SJCRH30 (cell line): ENCODE results near the gene SLCO4A1. TPM values are rescaled to one million over a fixed set of nuclear protein-coding genes. Genes with fewer than 3 reads are reported as not detected.

Experiments used
- DNase-seq, 2 experiments: peaks; one replicate each; pipeline ENCODE4 v3.0.0-alpha.2; 2015 to 2020
- H3K27ac ChIP-seq: fragments of 250-450 bp; sonication (Bioruptor Pico); 2 replicates; pipeline ENCODE4 v1.5.1; 2020; ENCODE audit warnings: mild to moderate bottlenecking, moderate library complexity
- H3K27me3 ChIP-seq: fragments of 250-450 bp; sonication (Bioruptor Pico); 2 replicates; pipeline ENCODE4 v1.5.1; 2020; ENCODE audit warnings: mild to moderate bottlenecking, moderate library complexity
- H3K36me3 ChIP-seq: fragments of 250-450 bp; sonication (Bioruptor Pico); 2 replicates; pipeline ENCODE4 v1.5.1; 2020; ENCODE audit warnings: mild to moderate bottlenecking, moderate library complexity
- H3K4me1 ChIP-seq: fragments of 250-450 bp; sonication (Bioruptor Pico); 2 replicates; pipeline ENCODE4 v1.5.1; 2020; ENCODE audit warnings: mild to moderate bottlenecking, moderate library complexity
- H3K4me3 ChIP-seq: fragments of 250-450 bp; sonication (Bioruptor Pico); 2 replicates; pipeline ENCODE4 v1.5.1; 2020; ENCODE audit warnings: mild to moderate bottlenecking, moderate library complexity
- H3K9me3 ChIP-seq: fragments of 250-450 bp; sonication (Bioruptor Pico); replicated peaks from 2 replicates; pipeline ENCODE4 v1.5.1; 2020; ENCODE audit warnings: mild to moderate bottlenecking, moderate library complexity
- total RNA-seq: library from RNA; depleted of rRNA; stranded (reverse); fragments of >200 nt; shearing (Covaris generic); gene quantifications from 2 replicates; pipeline ENCODE4 v1.2.3, GENCODE V29; 2014

Gene SLCO4A1
- total RNA-seq, 1 experiment from 2014 or later, result 3.9 TPM

DNA sequence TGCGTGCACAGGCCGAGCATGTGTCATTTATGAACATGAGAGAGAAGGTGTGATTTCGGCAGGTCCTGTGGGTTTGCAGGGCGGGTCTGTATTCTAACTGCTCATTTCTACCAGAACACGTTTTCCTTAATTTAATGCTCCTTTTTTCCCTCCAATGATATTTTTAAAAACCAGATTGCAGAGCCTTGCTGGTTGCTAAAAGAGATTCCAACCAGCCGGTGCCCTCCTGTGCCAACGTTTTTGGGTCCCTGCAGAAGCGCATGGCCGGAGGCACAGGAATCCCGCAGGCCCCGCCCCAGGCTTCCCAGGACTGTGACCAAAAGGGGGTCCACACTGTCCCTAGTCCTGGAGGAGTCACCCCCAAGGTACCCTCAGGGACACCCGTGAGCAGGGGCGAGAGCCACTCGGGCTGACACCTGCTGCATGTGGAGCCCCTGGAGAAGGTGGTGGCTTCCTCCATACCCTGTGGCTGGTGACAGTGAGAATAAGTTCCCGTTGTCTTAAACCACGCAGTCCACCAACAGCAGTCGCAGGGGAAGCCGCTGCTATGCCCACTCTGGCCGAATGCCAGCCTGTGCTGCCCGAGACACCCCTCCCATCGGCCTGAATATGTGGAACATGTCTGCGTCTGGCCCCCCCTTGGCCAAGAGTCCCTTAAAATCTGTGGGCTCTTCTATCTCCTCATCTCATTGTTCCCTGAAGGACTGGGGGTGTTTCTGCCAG is 50.7 kb downstream of the SLCO4A1 start:
- no peak for DNase-seq
- Histone ChIP-seq H3K4me3 (no peak overlapping the region), H3K27ac (no peak overlapping the region), H3K36me3 (no peaks in the 10 kb centered on the region), H3K4me1 (peaks cover 6% of the 10 kb centered on the region), H3K9me3 (no peaks in the 10 kb centered on the region), H3K27me3 (peaks cover 58% of the 10 kb centered on the region)

DNA sequence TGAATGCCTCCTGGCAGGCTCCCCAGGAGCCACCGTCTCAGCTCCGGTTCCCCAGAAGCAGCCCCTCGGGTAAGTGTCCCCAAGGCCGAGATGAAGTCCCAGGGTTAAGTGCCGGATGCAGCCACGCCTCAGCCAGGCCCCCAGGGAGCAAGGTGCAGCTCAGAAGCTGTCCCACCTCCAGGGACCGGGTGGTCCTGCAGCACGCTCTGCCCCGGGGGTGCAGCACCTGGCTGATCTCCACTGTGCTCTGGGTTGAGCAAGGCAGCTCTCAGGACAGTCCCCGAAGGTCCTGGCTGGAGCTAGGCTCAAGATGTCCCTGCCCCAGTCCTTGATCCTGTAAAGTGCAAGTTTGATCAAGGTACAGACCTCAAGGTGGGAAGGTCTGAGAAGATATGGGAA is 51.2 kb downstream of the SLCO4A1 start:
- no peaks in the 10 kb centered on the region for H3K36me3 ChIP-seq
- H3K27ac ChIP-seq, result no peak overlapping the region
- H3K4me3 ChIP-seq, result no peak overlapping the region
- H3K9me3 ChIP-seq, result no peaks in the 10 kb centered on the region
- H3K27me3 ChIP-seq, result peaks cover 64% of the 10 kb centered on the region
- DNase-seq, result no peak
- peaks cover 5% of the 10 kb centered on the region for H3K4me1 ChIP-seq

DNA sequence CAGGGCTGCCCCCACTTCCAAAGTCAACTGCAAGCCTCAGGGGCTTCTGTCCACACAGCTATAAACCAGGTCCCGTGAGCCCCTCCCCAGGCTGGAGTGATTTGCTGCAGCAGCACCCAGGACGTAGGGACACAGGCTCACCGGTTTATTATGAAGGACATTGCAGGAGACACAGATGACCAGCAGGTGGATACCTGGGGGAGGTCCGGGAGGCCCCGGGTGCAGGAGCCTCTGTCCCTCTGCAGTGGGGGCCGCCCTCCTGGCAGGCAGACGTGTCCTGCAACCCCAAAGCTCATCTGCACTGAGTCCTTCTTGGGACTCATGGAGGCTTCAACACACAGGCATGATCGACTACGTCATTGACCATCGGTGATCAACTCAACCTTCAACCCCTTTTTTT is 51.8 kb downstream of the SLCO4A1 start:
- no peak for DNase-seq
- Histone ChIP-seq H3K4me1 (no peaks in the 10 kb centered on the region; the same call in 1 of the 2 replicates), H3K27me3 (peaks cover 65% of the 10 kb centered on the region), H3K27ac (no peak overlapping the region), H3K36me3 (no peaks in the 10 kb centered on the region), H3K4me3 (no peak overlapping the region), H3K9me3 (no peaks in the 10 kb centered on the region)

DNA sequence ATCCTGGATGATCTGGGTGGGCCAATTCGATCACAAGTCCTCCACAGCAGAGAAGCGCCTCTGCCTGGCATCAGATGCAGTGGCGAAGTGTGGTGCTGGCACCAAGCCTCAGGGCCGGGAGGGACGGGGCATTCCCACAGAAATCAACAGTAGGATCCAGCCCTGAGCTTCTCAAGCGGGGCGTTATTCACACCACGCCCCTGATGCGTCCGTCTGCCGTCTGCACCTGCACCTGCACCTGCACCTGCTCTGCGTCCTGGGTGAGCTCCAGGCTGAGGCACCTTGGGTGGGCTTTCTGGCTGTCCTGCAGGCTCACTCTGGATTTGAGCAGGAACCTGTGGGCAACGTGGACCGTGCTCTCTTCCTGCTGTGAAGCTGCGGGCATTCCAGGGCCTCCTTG is 52.6 kb downstream of the SLCO4A1 start:
- H3K27me3 ChIP-seq, result peaks cover 68% of the 10 kb centered on the region
- H3K4me3 ChIP-seq, result no peak overlapping the region
- H3K27ac ChIP-seq, result no peak overlapping the region
- no peaks in the 10 kb centered on the region for H3K9me3 ChIP-seq
- H3K4me1 ChIP-seq, result no peaks in the 10 kb centered on the region
- no peaks in the 10 kb centered on the region for H3K36me3 ChIP-seq
- DNase-seq, result no peak

DNA sequence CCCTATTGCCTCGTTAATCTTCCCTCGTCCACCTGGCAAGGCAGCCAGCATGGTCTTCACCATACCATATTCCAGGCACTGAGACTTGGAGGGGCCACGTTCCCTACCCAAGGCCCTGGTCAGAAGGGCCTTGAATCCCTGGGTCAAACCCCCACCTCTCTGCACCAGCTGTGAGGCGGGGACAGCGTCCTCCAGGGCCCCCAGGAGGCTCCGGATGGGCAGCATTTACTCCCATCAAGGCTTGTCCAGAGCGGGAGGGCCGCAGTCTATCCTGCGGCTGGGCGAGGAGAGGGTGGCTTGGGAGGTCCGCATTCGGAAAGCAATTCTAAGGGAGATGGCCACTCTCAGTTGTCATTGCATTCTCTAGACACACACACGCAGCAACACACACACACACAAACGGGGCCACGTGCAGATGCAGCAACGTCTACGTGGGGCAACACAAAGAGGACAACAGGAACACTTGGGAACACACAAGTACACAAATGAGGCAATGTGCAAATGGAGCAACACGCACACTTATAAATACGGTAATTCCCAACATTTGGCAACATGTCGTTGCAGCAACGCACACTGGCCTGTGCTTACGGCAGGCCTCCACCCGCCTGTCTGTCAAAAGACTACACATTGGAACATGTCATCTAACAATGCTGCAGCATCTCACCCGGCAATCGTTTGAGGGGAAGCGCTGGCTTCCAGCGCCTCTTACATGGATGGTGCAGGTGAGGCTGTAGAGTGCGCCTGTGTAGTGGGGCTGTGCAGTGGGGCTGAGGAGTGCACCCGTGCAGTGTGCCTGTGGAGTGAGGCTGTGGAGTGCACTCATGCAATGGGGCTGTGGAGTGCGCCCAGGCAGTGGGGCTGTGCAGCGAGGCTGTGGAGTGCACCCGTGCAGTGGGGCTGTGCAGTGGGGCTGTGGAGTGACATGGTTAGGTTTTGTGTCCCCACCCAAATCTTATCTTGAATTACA is 53.4 kb downstream of the SLCO4A1 start:
- H3K27me3 ChIP-seq, result peaks cover 68% of the 10 kb centered on the region
- H3K36me3 ChIP-seq, result no peaks in the 10 kb centered on the region
- no peak overlapping the region for H3K4me3 ChIP-seq
- no peaks in the 10 kb centered on the region for H3K9me3 ChIP-seq
- no peak for DNase-seq
- no peak overlapping the region for H3K27ac ChIP-seq
- H3K4me1 ChIP-seq, result no peaks in the 10 kb centered on the region

DNA sequence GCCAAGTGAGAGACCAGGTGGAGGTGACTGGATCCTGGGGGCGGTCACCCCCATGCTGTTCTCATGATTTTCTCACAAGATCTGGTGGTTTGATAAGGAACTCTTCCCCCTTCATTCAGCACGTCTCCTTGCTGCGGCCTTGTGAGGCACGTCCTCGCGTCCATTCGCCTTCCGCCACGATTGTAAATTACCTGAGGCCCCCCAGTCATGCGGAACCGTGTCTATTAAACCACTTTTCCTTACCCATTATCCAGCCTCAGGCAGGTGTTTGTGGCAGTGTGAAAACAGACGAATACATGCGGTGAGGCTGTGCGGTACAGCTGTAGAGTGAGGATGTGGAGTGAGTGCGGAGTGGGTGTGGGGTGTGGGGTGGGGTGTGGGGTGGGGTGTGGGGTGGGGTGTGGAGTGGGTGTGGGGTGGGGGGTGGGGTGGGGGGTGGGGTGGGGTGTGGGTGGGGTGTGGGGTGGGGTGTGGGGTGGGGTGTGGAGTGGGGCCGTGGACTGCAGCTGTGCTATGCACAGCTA is 54.2 kb downstream of the SLCO4A1 start:
- peaks cover 70% of the 10 kb centered on the region for H3K27me3 ChIP-seq
- no peak overlapping the region for H3K4me3 ChIP-seq
- DNase-seq, result no peak
- no peaks in the 10 kb centered on the region for H3K4me1 ChIP-seq
- no peak overlapping the region for H3K27ac ChIP-seq
- no peaks in the 10 kb centered on the region for H3K9me3 ChIP-seq
- no peaks in the 10 kb centered on the region for H3K36me3 ChIP-seq

DNA sequence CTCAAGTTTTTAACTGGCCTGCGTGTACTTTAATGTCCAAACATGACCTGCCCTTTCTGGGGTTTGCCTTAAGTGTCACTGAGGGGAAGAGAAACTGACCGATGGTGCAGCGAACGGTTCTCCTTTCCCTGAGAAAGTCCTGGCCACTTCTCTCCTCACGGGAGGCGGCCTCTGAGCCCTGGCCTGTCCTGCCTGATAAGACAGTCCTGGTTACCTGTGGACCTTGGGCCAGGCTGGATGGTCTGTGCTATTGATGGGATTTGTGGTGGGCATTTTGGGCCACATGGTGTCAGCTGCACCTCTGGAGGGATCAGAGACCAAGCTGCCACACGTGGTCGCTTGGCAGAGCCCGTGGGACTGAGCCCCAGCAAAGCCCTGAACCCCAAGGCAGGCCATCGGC is 54.7 kb downstream of the SLCO4A1 start:
- Histone ChIP-seq H3K36me3 (no peaks in the 10 kb centered on the region), H3K4me3 (no peak overlapping the region), H3K27ac (no peak overlapping the region), H3K27me3 (peaks cover 70% of the 10 kb centered on the region), H3K9me3 (no peaks in the 10 kb centered on the region), H3K4me1 (no peaks in the 10 kb centered on the region)
- no peak for DNase-seq

DNA sequence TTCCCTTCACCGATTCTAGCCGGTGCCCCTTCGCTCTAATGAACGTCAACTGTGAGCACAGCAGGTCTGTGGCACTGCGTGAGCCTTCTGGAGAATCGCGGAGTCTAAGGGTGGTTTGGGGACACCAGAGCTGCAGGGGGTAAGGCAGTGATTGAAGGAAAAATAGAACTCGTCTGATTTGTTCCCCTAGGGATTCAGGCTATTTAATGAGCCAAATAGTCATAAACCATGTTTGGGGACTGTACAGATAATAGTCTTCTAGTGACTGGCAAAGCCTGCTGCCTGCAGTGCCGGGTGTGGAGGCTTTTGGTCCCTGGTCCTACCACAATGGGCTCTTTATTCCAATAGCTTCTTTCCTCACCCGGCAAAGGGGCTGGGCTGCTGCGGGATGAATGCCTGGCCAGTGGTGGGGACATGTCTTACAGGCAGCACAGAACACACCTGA is 55.2 kb downstream of the SLCO4A1 start:
- no peak overlapping the region for H3K27ac ChIP-seq
- H3K27me3 ChIP-seq, result peaks cover 67% of the 10 kb centered on the region
- no peaks in the 10 kb centered on the region for H3K9me3 ChIP-seq
- DNase-seq, result no peak
- H3K4me1 ChIP-seq, result no peaks in the 10 kb centered on the region
- H3K4me3 ChIP-seq, result no peak overlapping the region
- no peaks in the 10 kb centered on the region for H3K36me3 ChIP-seq

DNA sequence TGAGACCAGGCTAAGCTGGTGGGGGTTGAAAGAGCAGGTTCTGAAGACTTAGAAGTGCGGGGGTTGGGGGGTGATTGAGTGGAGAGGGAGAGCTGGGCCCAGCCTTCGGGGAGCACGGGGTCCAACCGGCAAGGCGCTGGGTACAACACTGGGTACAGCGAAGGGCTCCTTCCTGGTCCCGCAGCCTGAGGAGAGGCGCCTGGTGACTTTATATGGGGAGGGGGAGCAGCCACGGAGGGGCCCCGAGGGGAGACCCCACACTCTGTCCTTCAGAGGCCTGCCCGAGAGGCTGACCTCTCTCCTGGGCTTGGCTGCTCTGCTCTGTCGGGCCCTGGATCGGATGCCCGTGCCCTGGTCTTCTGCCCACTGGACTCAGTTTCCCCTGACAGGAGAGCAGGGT is 55.9 kb downstream of the SLCO4A1 start:
- Histone ChIP-seq H3K9me3 (no peaks in the 10 kb centered on the region), H3K36me3 (no peaks in the 10 kb centered on the region), H3K27ac (no peak overlapping the region), H3K27me3 (peaks cover 67% of the 10 kb centered on the region), H3K4me1 (no peaks in the 10 kb centered on the region), H3K4me3 (no peak overlapping the region)
- DNase-seq, result no peak

DNA sequence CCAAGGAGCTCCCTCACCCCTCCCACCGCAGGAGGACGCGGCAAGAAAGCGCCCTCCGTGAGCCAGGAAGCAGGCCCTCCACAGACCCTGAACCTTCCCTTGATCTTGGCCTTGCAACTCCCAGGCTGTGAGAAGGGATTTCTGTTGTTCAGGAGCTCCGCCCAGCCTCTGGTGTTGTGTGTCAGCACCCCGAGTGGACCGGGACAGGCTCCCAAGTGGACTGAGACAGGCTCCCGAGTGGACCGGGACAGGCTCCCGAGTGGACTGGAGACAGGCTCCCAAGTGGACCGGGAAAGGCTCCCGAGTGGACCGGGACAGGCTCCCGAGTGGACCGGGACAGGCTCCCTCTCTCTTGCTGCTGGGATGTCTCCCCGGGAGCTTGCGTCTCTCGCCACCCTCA is 57.0 kb downstream of the SLCO4A1 start:
- peaks cover 67% of the 10 kb centered on the region for H3K27me3 ChIP-seq
- H3K4me1 ChIP-seq, result peaks cover 8% of the 10 kb centered on the region
- no peak overlapping the region for H3K4me3 ChIP-seq
- no peaks in the 10 kb centered on the region for H3K9me3 ChIP-seq
- no peaks in the 10 kb centered on the region for H3K36me3 ChIP-seq
- DNase-seq, result no peak
- H3K27ac ChIP-seq, result no peak overlapping the region

DNA sequence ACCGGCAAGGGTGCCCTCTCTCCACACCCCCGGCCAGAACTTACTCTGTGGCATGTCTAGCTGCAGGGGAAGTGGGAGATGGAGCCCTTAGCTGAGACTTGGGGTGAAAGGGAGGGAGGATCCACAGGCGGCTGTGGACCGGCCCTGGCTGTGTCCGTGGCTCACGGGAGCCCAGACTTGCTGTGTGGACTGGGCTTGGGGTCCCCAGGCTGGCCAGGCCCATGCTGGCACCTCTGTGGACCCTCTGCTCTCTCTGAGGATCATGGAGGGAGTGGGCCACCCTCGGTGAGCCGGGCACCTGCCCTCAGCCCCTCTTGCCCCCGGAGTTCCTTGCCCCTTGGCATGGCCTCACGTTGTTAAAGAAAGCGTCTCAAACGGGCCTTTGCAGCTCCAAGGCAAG is 57.4 kb downstream of the SLCO4A1 start:
- Histone ChIP-seq H3K4me1 (peaks cover 10% of the 10 kb centered on the region), H3K36me3 (no peaks in the 10 kb centered on the region), H3K4me3 (no peak overlapping the region), H3K27me3 (peaks cover 64% of the 10 kb centered on the region), H3K27ac (no peak overlapping the region), H3K9me3 (no peaks in the 10 kb centered on the region)
- no peak for DNase-seq

DNA sequence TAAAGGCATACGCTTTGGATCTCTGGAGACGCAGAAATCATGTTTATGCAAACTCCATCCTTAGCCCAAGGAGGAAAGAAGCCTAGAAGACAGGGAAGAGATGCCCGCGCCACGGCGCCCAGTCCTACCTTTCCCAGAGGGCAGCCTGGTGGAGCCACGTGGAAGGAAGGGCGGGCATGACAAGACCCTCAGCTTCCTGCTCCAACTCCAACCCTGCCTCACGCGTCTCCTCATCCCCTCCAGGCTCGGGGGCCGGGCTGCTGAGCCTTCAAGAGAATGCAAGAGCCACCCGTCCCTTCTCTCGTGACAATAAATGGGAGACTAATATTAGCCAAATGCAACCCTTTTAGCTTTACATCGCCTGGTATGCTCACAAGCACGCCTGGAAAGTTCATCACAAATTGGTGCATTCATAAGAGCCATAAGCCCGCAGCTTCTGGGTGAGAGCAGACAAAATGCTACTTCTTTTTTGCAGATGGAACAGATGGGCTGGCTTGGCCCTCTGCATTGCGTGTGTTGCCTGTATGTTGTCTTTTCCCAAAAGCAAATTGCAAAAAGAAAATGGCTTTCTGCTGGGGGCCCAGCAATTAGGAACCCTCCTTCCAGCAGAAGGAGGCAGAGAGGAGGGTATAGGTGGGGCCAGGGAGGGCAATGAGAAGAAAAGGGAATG is 58.1 kb downstream of the SLCO4A1 start:
- H3K4me1 ChIP-seq, result peaks cover 14% of the 10 kb centered on the region
- peaks cover 58% of the 10 kb centered on the region for H3K27me3 ChIP-seq
- no peaks in the 10 kb centered on the region for H3K36me3 ChIP-seq
- no peak overlapping the region for H3K4me3 ChIP-seq
- no peak overlapping the region for H3K27ac ChIP-seq
- DNase-seq, result no peak
- H3K9me3 ChIP-seq, result no peaks in the 10 kb centered on the region

DNA sequence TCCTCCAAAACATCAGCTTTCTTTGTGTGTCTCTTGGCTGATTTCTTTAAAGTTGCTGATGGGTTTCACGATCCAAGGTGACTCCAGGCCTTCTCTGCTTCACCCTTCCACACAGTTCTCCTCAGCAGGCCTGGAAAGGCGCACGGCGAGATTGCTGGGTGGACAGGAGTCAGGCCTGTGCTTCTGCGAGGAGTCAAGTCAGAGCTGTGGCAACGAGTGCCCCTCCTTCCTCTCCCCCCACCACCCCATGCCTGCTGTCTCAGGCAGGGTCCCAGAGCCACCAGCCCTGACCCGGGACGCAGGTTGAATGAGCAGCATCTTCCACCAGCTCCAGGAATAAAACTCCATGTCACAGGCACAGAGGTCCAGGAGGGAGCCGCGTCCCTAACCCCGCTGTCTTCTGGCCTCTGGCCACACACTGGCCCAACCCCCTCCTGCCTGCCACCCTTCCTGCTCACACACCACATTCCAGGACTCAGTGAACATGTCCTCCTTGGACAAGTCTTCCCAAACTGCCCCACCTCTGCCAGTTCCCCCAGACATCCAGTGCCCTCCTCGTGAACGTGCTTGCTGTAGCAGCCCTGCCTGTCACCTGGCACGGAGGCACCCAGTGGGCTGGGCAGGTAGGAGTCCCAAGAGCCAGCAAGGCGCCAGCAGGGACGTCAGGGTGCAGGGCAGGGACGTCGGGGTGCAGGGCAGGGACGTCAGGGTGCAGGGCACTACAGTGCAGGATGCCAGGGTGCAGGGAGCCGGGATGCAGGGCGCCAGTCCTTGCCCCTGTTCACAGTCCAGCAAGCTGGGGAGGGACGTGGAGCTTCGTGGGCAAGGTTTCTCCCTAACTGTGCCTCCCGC is 59.1 kb downstream of the SLCO4A1 start:
- DNase-seq, result no peak
- Histone ChIP-seq H3K27ac (no peak overlapping the region), H3K36me3 (no peaks in the 10 kb centered on the region), H3K27me3 (peaks cover 58% of the 10 kb centered on the region), H3K4me1 (peaks cover 14% of the 10 kb centered on the region), H3K4me3 (no peak overlapping the region), H3K9me3 (no peaks in the 10 kb centered on the region)

DNA sequence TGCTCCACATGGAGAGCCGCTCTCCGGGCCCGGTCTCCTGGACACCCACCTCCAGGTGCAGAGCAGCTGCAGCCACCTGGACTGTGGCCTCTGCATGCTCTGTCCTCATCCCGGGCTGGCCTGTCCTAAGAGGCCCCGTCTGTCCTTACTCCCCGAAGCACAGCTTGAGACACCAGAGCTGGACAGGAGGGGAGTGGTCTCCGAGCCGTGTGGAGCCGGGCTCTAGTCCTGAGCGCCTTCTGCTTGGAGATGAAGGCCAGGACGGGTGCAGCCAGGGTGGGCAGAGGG is 59.7 kb downstream of the SLCO4A1 start:
- H3K9me3 ChIP-seq, result no peaks in the 10 kb centered on the region
- peaks cover 14% of the 10 kb centered on the region for H3K4me1 ChIP-seq
- no peak overlapping the region for H3K4me3 ChIP-seq
- H3K27ac ChIP-seq, result no peak overlapping the region
- DNase-seq, result no peak
- peaks cover 57% of the 10 kb centered on the region for H3K27me3 ChIP-seq
- no peaks in the 10 kb centered on the region for H3K36me3 ChIP-seq
